ENCODE results near the gene MAPK9.
"Not testable (repeated sequence)": the region's sequence is repeated elsewhere in the genome, so short reads cannot be mapped to it uniquely, and the experiment has no call there.

The MAPK9 gene

DNA sequence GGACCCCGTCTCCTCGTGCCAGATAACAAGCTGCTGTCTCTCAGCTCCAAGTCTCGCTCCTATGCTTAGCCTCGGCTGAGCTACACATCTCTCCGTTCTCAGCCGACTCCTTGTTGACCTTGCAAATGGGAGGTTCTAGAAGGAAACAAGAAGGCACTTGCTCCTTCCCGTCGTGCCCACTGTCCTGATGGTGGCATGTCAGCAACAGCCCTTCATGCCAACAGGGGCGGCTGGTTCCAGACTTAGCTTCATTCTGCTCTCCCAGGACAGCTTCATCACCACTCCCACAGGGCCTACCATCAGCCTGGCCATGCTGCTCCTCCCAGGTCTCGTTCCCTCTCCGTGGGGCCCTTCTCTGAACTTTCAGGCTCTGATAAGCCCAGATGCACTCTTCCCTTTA is 69.8 kb downstream of the MAPK9 start:
- no peak for DNase-seq

DNA sequence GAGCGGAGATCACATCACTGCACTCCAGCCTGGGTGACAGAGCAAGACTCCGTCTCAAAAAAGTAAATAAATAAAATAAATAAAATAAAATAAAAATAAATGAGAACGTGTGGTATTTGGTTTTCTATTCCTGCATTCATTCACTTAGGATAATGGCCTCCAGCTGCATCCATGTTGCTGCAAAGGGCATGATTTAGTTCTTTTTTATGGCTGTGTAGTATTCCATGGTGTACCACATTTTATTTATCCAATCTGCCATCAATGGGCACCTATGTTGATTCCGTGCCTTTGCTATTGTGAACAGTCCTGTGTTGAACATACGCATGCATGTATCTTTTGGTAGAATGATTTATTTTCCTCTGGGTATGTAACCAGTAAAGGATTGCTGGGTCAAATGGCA is 74.1 kb downstream of the MAPK9 start:
- no peak for DNase-seq

- no peak for DNase-seq
Observed at GRCh38 chr5:180216646-180217171, 75.2 kb downstream of the MAPK9 start.

- no peak for DNase-seq
Observed at GRCh38 chr5:180215783-180216630, 75.9 kb downstream of the MAPK9 start.

GRCh38 chr5:180214870-180215770 is 76.8 kb downstream of the MAPK9 start:
- no peak for DNase-seq

DNA sequence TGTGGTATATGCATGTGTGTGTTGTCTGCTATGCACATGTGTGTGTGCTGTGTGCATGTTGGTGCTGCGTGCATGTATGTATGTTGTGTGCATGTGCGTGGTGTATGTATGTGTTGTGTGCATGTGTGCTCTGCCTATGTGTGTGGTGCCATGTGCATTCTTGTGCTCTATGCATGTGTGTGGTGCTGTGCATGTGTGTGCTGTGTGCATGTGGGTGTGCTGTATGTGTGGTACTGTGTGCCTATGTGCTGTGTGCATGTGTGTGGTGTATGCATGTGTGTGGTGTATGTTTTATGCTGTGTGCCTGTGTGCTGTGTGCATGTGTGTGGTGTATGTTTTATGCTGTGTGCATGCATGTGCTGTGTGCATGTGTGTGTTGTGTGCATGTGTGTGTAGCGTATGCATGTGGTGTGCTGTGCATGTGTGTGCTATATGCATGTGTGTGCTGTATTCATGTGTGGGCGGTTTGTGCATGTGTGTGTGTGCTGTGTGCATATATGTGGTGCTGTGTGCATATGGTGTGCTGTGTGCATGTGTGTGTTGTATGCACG is 78.2 kb downstream of the MAPK9 start:
- no peak for DNase-seq

DNA sequence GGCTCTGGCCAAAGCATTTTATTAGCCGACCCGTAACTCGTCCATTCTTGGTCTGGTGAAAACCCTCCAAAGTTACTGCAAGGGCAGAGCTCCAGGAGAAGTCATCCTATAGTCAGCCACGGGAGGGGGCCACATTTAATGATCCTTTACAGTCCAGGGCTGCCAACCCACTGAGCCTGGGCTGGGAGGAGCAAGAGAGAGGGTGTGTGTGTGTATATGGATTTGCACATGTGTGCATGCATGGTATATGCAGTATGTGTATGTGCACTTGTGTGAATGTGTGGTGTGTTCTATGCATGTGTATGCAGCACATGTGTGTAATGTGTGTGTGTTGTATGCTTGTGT is 78.7 kb downstream of the MAPK9 start:
- no peak for DNase-seq

GRCh38 chr5:180212363-180213255 is 79.3 kb downstream of the MAPK9 start:
- no peak for DNase-seq

- DNase-seq: no peak
Observed at GRCh38 chr5:180211761-180212035, 80.2 kb downstream of the MAPK9 start.

- DNase-seq: no peak
Observed at GRCh38 chr5:180210961-180211760, 80.7 kb downstream of the MAPK9 start.

- DNase-seq: not testable (repeated sequence)
Observed at GRCh38 chr5:180210077-180210476, 81.8 kb downstream of the MAPK9 start.

DNA sequence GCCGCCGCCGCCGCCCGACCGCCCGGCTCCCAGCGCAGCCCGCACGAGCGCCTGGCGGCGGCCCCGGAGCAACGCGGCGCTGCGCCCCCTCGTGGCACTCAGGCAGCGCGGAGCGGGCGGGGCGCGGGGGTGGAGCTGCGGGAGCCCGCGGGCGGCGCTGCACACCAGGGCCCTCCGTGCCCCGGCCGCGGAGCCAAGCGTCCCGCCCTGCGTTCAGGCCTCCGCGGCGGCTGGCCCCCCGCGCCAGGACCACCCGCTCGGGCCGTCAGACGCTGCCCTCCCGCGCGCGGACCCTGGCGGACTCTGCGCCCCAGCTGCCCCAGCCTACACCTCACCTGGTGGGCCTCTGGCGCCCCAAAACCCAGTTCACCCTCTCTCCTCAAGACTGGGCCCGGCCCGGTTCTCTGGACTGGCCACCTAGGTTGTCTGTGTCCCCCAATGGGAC is 82.7 kb downstream of the MAPK9 start, which contains the start of gene RASGEF1C:
Gene RASGEF1C (minus strand): TSS at position 75 of the 445 bp plus-strand sequence. CDS start 71,159 bp downstream, outside the sequence.
- no peak for DNase-seq

GRCh38 chr5:180208435-180209081 is 83.3 kb downstream of the MAPK9 start:
- no peak for DNase-seq

DNA sequence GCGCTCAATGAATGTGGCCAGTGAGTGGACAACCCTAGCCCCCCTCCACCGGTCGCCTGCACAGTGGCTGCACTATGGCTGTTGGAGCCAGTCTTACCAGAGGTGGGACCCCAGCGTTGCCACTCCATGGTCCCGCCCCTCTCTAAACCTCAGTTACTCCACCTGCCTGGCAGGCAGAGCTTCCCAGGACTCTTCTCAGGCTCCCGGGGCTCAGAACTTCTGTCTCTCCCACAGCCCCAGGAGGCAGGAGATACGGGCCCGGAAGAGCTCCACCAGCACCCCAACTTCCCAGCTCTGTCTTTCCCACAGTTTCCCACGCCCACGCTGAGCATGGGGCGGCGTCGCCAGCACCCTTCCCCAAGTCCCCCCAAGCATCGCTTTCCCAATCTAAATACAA is 83.8 kb downstream of the MAPK9 start:
- DNase-seq: no peak

DNA sequence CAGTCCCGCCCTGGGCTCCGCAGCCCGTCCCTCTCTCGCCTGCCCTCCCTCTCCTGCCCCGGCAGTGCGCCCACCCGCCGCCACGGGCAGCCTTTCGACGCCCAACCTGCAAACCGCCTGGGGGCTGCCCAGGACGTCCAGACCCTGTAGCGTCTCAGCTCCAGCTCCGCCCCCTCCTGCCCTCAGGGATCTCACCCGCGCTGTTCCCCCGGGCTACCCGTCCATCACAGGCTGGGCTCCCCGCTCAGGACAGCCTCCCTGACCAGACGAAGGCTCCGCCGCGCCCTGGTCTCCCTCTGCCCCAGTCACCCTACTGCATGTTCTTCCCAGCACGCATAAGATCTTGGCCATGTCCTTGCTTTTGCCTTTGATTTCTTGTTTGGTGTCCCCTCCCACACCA is 84.3 kb downstream of the MAPK9 start:
- DNase-seq: no peak

DNA sequence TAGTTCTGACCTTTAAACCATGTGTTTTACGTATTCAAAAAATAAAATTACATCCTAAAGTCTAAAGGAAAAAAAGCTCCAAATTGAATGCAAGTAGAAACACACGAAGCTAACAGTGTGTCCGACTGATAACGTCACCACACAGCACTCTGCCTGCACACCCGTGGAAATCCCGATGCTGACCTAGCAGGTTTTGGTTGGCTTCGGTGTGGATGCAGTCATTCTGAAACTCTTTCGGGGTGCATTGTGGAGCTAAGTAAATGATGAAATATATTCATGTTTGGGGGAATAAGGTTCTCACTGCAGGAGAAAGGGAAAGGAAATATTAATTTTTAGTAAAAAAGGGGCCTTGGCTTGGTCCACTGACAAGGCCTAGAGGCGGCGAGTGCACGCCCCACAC is 84.9 kb downstream of the MAPK9 start:
- DNase-seq: no peak

- no peak for DNase-seq
Observed at GRCh38 chr5:180205916-180206315, 86.0 kb downstream of the MAPK9 start.

DNA sequence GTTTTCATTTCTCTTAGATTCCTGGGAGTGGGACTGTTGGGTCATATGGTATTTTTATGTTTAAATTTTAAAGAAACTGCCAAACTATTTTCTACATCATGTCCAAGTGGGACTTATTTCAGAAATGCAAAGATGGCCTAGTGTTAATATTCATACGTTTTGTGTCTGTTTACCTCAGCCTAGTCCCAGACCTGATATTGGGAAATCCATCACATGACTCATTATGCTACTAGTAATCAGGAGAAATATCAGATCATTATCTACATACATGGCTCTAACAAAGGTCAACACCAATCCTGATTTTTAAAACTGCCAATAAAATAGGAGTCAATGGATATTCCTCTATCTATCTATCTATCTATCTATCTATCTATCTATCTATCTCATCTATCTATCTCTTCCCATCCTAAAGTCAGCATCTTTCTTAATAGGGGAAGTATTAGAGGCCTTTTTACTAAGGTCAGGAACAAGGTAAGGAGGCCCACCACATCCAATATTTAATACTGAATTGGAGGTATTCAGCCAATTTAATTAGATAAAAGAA is 87.5 kb downstream of the MAPK9 start:
- no peak for DNase-seq

DNA sequence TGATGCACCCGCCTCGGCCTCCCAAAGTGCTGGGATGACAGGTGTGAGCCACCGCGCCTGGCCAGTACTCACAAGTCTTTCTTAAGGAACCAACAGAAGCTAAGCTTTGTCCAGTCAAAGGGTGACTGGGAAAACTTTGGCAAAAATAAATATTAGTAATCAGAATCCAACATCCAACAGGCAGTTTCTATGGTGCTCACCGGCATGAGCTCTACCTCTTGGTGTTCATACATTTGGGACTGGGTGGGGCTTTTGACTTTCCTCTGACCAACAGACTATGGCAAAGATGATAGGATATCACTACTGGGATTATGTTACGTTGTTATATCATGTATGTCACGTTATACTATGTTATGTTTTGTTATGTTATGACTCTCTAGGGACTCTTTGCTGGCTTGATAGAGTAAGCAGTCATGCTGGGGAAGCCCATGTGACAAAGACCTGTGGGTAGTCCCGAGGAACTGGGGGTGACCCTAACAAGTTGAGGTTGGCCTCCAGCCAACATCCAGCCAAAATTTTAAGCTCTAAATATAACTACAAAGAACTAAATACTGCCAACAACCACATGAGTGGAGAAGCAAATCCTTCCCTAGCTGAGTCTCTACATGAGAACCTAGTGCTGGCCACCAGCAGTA is 88.8 kb downstream of the MAPK9 start:
- no peak for DNase-seq
